GM10266 (cell line): ENCODE data around the gene COASY.

Source experiments
- DNase-seq: peaks from one replicate; pipeline ENCODE4 v3.0.0; 2012; ENCODE audit errors: extremely low spot score
- CTCF ChIP-seq: IDR thresholded peaks from 2 replicates; pipeline ENCODE4 v1.5.1; 2012; ENCODE audit warnings: mild to moderate bottlenecking, low read depth; ENCODE audit not compliant: control insufficient read depth, insufficient read depth; ENCODE audit errors: missing control alignments

The COASY gene

GRCh38 chr17:42518046-42518754 is 43.7 kb upstream of the COASY start:
- TF ChIP-seq CTCF, result no peak
- DNase-seq, result no peak

GRCh38 chr17:42518755-42519545 is 43.0 kb upstream of the COASY start:
- DNase-seq, result no peak
- no peak for TF ChIP-seq CTCF

GRCh38 chr17:42519546-42520491 is 42.1 kb upstream of the COASY start:
- TF ChIP-seq CTCF, result no peak
- no peak for DNase-seq

GRCh38 chr17:42520540-42520951 is 41.4 kb upstream of the COASY start:
- no peak for TF ChIP-seq CTCF
- no peak for DNase-seq

- DNase-seq, result no peak
- TF ChIP-seq CTCF, result no peak
Observed at GRCh38 chr17:42521036-42521435, 40.9 kb upstream of the COASY start.

GRCh38 chr17:42521666-42522262 is 40.2 kb upstream of the COASY start:
- no peak for TF ChIP-seq CTCF
- no peak for DNase-seq
